Mesendoderm (in vitro differentiated cells): ENCODE data around the gene FAHD2A.
"Not testable (repeated sequence)": the region's sequence is repeated elsewhere in the genome, so short reads cannot be mapped to it uniquely, and the experiment has no call there.

Experiments
- DNase-seq: peaks from one replicate; pipeline ENCODE4 v3.0.0; 2013
- H2AK5ac ChIP-seq: 2 replicates; pipeline ENCODE4 v1.6.1; 2013; ENCODE audit warnings: low read length, inconsistent platforms
- H2BK120ac ChIP-seq: 2 replicates; pipeline ENCODE4 v1.6.1; 2013; ENCODE audit warnings: low read depth, mild to moderate bottlenecking, low read length, moderate library complexity, mixed read lengths
- H2BK15ac ChIP-seq: replicated peaks from 2 replicates; pipeline ENCODE4 v1.6.1; 2013; ENCODE audit warnings: low read depth, mild to moderate bottlenecking, moderate library complexity
- H2BK5ac ChIP-seq: 2 replicates; pipeline ENCODE4 v1.6.1; 2013; ENCODE audit warnings: low read length, inconsistent platforms
- H3K18ac ChIP-seq: 2 replicates; pipeline ENCODE4 v1.6.1; 2013; ENCODE audit warnings: mild to moderate bottlenecking, low read length, mixed read lengths
- H3K23ac ChIP-seq: one replicate; pipeline ENCODE4 v1.6.1; 2013; ENCODE audit warnings: low read length
- H3K27ac ChIP-seq: 2 replicates; pipeline ENCODE4 v1.5.1; 2013; ENCODE audit warnings: low read depth, mild to moderate bottlenecking, inconsistent platforms, low read length, moderate library complexity
- H3K27me3 ChIP-seq: 2 replicates; pipeline ENCODE4 v1.6.1; 2013; ENCODE audit warnings: low read length, control low read depth, mild to moderate bottlenecking, inconsistent platforms; ENCODE audit not compliant: insufficient read depth, poor library complexity
- H3K36me3 ChIP-seq: 2 replicates; pipeline ENCODE4 v1.6.1; 2013; ENCODE audit warnings: low read length, inconsistent platforms; ENCODE audit not compliant: control insufficient read depth, insufficient read depth
- H3K4ac ChIP-seq: one replicate; pipeline ENCODE4 v1.6.1; 2013; ENCODE audit warnings: low read depth, mild to moderate bottlenecking, low read length, moderate library complexity
- H3K4me1 ChIP-seq: 2 replicates; pipeline ENCODE4 v1.6.1; 2013; ENCODE audit warnings: low read depth, low read length, inconsistent platforms; ENCODE audit not compliant: control insufficient read depth
- H3K4me2 ChIP-seq: 2 replicates; pipeline ENCODE4 v1.6.1; 2013; ENCODE audit warnings: low read length
- H3K4me3 ChIP-seq: 2 replicates; pipeline ENCODE4 v1.5.1; 2013; ENCODE audit warnings: mild to moderate bottlenecking, low read length
- H3K56ac ChIP-seq: one replicate; pipeline ENCODE4 v1.6.1; 2013; ENCODE audit warnings: low read length
- H3K79me1 ChIP-seq: 2 replicates; pipeline ENCODE4 v1.6.1; 2013; ENCODE audit warnings: low read length, inconsistent platforms
- H3K79me2 ChIP-seq: 2 replicates; pipeline ENCODE4 v1.6.1; 2013; ENCODE audit warnings: mild to moderate bottlenecking, low read length; ENCODE audit not compliant: control insufficient read depth, insufficient read depth
- H3K9ac ChIP-seq: 2 replicates; pipeline ENCODE4 v1.6.1; 2013; ENCODE audit warnings: low read length, inconsistent platforms
- H4K5ac ChIP-seq: one replicate; pipeline ENCODE4 v1.6.1; 2013; ENCODE audit warnings: low read length
- H4K8ac ChIP-seq: one replicate; pipeline ENCODE4 v1.6.1; 2013; ENCODE audit warnings: low read depth, mild to moderate bottlenecking, control low read depth, low read length, moderate library complexity
- WGBS: extraction: QIAGEN DNeasy Blood & Tissue Kit; methylation state at CpG from one replicate; pipeline ENCODE4 v1.1.7; 2013; ENCODE audit warnings: low lambda C conversion rate, missing lambda C conversion rate; ENCODE audit not compliant: insufficient coverage; ENCODE audit errors: extremely low coverage; 5-methylcytosine and 5-hydroxymethylcytosine counted together

The FAHD2A gene

GRCh38 chr2:95392730-95393455 is 9.6 kb upstream of the FAHD2A start:
- H4K5ac ChIP-seq: no peak overlapping the region
- H3K4me1 ChIP-seq: no peaks in the 10 kb centered on the region

GRCh38 chr2:95393901-95394300 is 8.6 kb upstream of the FAHD2A start:
- Histone ChIP-seq H3K9ac (no peak overlapping the region), H2AK5ac (no peak overlapping the region), H2BK15ac (no peak overlapping the region), H2BK5ac (no peak overlapping the region), H3K36me3 (no peaks in the 10 kb centered on the region), H3K27me3 (no peaks in the 10 kb centered on the region), H3K4me1 (no peaks in the 10 kb centered on the region), H3K79me2 (no peaks in the 10 kb centered on the region), H3K23ac (no peak overlapping the region), H3K27ac (no peak overlapping the region), H3K4ac (no peak overlapping the region), H3K4me3 (no peak overlapping the region), H3K56ac (no peak overlapping the region), H3K18ac (no peak overlapping the region), H4K8ac (no peak overlapping the region), H3K79me1 (no peaks in the 10 kb centered on the region), H4K5ac (no peak overlapping the region), H3K4me2 (no peak overlapping the region), H2BK120ac (no peak overlapping the region)
- WGBS: no CpG with 5 or more reads among the region's 6 CpGs
- no peak for DNase-seq

More at GRCh38 chr2:95392730-95393455, 9.6 kb upstream of the FAHD2A start:
- H2BK5ac ChIP-seq: no peak overlapping the region
- WGBS: no CpG with 5 or more reads among the region's 8 CpGs
- H3K9ac ChIP-seq: no peak overlapping the region
- H3K4ac ChIP-seq: no peak overlapping the region
- H2BK15ac ChIP-seq: no peak overlapping the region
- H3K4me2 ChIP-seq: no peak overlapping the region
- H3K79me2 ChIP-seq: no peaks in the 10 kb centered on the region
- no peak overlapping the region for H3K18ac ChIP-seq
- H3K23ac ChIP-seq: no peak overlapping the region
- no peak overlapping the region for H3K27ac ChIP-seq
- no peaks in the 10 kb centered on the region for H3K36me3 ChIP-seq
- peak; percentile 23 for DNase-seq
- no peak overlapping the region for H4K8ac ChIP-seq
- H2BK120ac ChIP-seq: no peak overlapping the region
- no peak overlapping the region for H2AK5ac ChIP-seq
- H3K79me1 ChIP-seq: no peaks in the 10 kb centered on the region
- no peaks in the 10 kb centered on the region for H3K27me3 ChIP-seq
- H3K56ac ChIP-seq: no peak overlapping the region
- H3K4me3 ChIP-seq: no peak overlapping the region

- no peak overlapping the region for H2BK15ac ChIP-seq
- no peaks in the 10 kb centered on the region for H3K27me3 ChIP-seq
- H3K79me1 ChIP-seq: peaks cover 3% of the 10 kb centered on the region
- no peak overlapping the region for H4K5ac ChIP-seq
- H3K4me3 ChIP-seq: no peak overlapping the region
- H3K27ac ChIP-seq: no peak overlapping the region
- H3K4ac ChIP-seq: no peak overlapping the region
- no peak overlapping the region for H3K56ac ChIP-seq
- no CpG with 5 or more reads among the region's 7 CpGs for WGBS
- H3K23ac ChIP-seq: no peak overlapping the region
- no peak for DNase-seq
- no peak overlapping the region for H4K8ac ChIP-seq
- H2BK120ac ChIP-seq: no peak overlapping the region
- no peak overlapping the region for H3K4me2 ChIP-seq
- no peak overlapping the region for H2AK5ac ChIP-seq
- no peak overlapping the region for H3K18ac ChIP-seq
- no peak overlapping the region for H3K9ac ChIP-seq
- no peaks in the 10 kb centered on the region for H3K36me3 ChIP-seq
- H3K4me1 ChIP-seq: no peaks in the 10 kb centered on the region
- H3K79me2 ChIP-seq: peaks cover 9% of the 10 kb centered on the region
- no peak overlapping the region for H2BK5ac ChIP-seq
Measured at GRCh38 chr2:95399061-95399460, 3.4 kb upstream of the FAHD2A start.

- H2AK5ac ChIP-seq: no peak overlapping the region
- peak overlapping the region; percentile 59 for H3K4me2 ChIP-seq
- H3K18ac ChIP-seq: no peak overlapping the region
- no peak overlapping the region for H3K23ac ChIP-seq
- H3K27ac ChIP-seq: no peak overlapping the region
- H2BK15ac ChIP-seq: no peak overlapping the region
- H4K8ac ChIP-seq: no peak overlapping the region
- H2BK120ac ChIP-seq: no peak overlapping the region
- H3K27me3 ChIP-seq: no peaks in the 10 kb centered on the region
- peak overlapping the region; percentile 67 for H3K9ac ChIP-seq
- peaks cover 3% of the 10 kb centered on the region for H3K79me1 ChIP-seq
- WGBS: no CpG with 5 or more reads among the region's 9 CpGs
- no peak overlapping the region for H2BK5ac ChIP-seq
- no peak overlapping the region for H3K4me3 ChIP-seq
- H3K56ac ChIP-seq: peak overlapping the region; percentile 81
- no peaks in the 10 kb centered on the region for H3K36me3 ChIP-seq
- no peaks in the 10 kb centered on the region for H3K4me1 ChIP-seq
- H4K5ac ChIP-seq: no peak overlapping the region
- DNase-seq: no peak
- H3K4ac ChIP-seq: no peak overlapping the region
- peaks cover 9% of the 10 kb centered on the region for H3K79me2 ChIP-seq
Measured at GRCh38 chr2:95401480-95401879, 1.0 kb upstream of the FAHD2A start.

- DNase-seq, H3K36me3 ChIP-seq, H2BK120ac ChIP-seq, H4K8ac ChIP-seq, H2BK5ac ChIP-seq, H3K79me1 ChIP-seq, H3K27me3 ChIP-seq, H2BK15ac ChIP-seq, H3K79me2 ChIP-seq, H4K5ac ChIP-seq, H3K4me1 ChIP-seq, H3K27ac ChIP-seq, H3K4ac ChIP-seq, H3K18ac ChIP-seq, H3K23ac ChIP-seq, H2AK5ac ChIP-seq: not testable (repeated sequence)
- WGBS: no CpG with 5 or more reads among the region's 10 CpGs
- Histone ChIP-seq H3K4me3 (peak overlapping the region; percentile 46), H3K4me2 (peak overlapping the region; percentile 59), H3K56ac (peak overlapping the region; percentile 81), H3K9ac (peak overlapping the region; percentile 67)
Measured at GRCh38 chr2:95402004-95402369, 521 bp upstream of the FAHD2A start.

- not testable (repeated sequence) for H3K4me1 ChIP-seq, H2AK5ac ChIP-seq, H3K79me1 ChIP-seq, H4K8ac ChIP-seq, H4K5ac ChIP-seq, H3K18ac ChIP-seq, H3K27ac ChIP-seq, H2BK120ac ChIP-seq, H3K4ac ChIP-seq, H3K36me3 ChIP-seq, H3K79me2 ChIP-seq, H3K23ac ChIP-seq, H2BK15ac ChIP-seq, H2BK5ac ChIP-seq, H3K27me3 ChIP-seq
- peak overlapping the region; percentile 91 for H3K9ac ChIP-seq
- DNase-seq: peak; percentile 26
- peak overlapping the region; percentile 77 for H3K4me2 ChIP-seq
- peak overlapping the region; percentile 93 for H3K4me3 ChIP-seq
- peak overlapping the region; percentile 96 for H3K56ac ChIP-seq
- WGBS: no CpG with 5 or more reads among the region's 5 CpGs
Measured at GRCh38 chr2:95403204-95403721, 755 bp downstream of the FAHD2A start.
